Measurements from ENCODE around the gene PDCD4. TPM values are rescaled to one million over a fixed set of nuclear protein-coding genes. Genes with fewer than 3 reads are reported as not detected.

The PDCD4 gene
- total RNA-seq, 1 donor from 2014 or later: 79.9 TPM

- no peaks in the 10 kb centered on the region for H3K36me3 Mint-ChIP-seq (ENCODE audit: low read depth, unreplicated experiment)
- H3K4me1 Mint-ChIP-seq (ENCODE audit: low read depth, unreplicated experiment): peaks cover 15% of the 10 kb centered on the region
- H3K4me3 Mint-ChIP-seq (ENCODE audit: unreplicated experiment): no peak overlapping the region
- DNase-seq (ENCODE audit: low read depth): no peak
- Histone ChIP-seq H3K79me2 (ENCODE audit: insufficient read depth, low read length) (no peaks in the 10 kb centered on the region), H3K9me3 (ENCODE audit: insufficient read depth, low read depth, low read length) (no peaks in the 10 kb centered on the region), H2AFZ (ENCODE audit: low read depth, low read length) (no peak overlapping the region), H3K4me1 (ENCODE audit: insufficient read depth, low read length) (peaks cover 6% of the 10 kb centered on the region), H3K4me3 (ENCODE audit: insufficient read depth, low read depth, low read length) (no peak overlapping the region), H3K36me3 (ENCODE audit: insufficient read depth, low read length) (no peaks in the 10 kb centered on the region), H3K9ac (ENCODE audit: low read length) (no peak overlapping the region), H3K27ac (ENCODE audit: low read depth, low read length) (no peak overlapping the region), H3K27me3 (ENCODE audit: insufficient read depth, low read length) (no peaks in the 10 kb centered on the region), H3K4me2 (ENCODE audit: low read length) (no peak overlapping the region), H4K20me1 (ENCODE audit: insufficient read depth, low read length) (no peaks in the 10 kb centered on the region)
- peaks cover 3% of the 10 kb centered on the region for H3K9me3 Mint-ChIP-seq (ENCODE audit: unreplicated experiment)
- TF ChIP-seq, protein P1, sequence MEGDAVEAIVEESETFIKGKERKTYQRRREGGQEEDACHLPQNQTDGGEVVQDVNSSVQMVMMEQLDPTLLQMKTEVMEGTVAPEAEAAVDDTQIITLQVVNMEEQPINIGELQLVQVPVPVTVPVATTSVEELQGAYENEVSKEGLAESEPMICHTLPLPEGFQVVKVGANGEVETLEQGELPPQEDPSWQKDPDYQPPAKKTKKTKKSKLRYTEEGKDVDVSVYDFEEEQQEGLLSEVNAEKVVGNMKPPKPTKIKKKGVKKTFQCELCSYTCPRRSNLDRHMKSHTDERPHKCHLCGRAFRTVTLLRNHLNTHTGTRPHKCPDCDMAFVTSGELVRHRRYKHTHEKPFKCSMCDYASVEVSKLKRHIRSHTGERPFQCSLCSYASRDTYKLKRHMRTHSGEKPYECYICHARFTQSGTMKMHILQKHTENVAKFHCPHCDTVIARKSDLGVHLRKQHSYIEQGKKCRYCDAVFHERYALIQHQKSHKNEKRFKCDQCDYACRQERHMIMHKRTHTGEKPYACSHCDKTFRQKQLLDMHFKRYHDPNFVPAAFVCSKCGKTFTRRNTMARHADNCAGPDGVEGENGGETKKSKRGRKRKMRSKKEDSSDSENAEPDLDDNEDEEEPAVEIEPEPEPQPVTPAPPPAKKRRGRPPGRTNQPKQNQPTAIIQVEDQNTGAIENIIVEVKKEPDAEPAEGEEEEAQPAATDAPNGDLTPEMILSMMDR (IDR thresholded peaks at IDR 0.05; ENCODE audit: insufficient read depth, low read depth, low read length): no peak
- TF ChIP-seq EZH2 (IDR thresholded peaks at IDR 0.05; ENCODE audit: insufficient read depth, low read length): no peak
- peaks cover 2% of the 10 kb centered on the region for H3K27me3 Mint-ChIP-seq (ENCODE audit: low read depth, unreplicated experiment)
- H3K27ac Mint-ChIP-seq (ENCODE audit: unreplicated experiment): no peak overlapping the region
- FAIRE-seq: no peak
These were observed 11.0 kb upstream of the PDCD4 start for GRCh38 chr10:110860576-110861241.

DNA sequence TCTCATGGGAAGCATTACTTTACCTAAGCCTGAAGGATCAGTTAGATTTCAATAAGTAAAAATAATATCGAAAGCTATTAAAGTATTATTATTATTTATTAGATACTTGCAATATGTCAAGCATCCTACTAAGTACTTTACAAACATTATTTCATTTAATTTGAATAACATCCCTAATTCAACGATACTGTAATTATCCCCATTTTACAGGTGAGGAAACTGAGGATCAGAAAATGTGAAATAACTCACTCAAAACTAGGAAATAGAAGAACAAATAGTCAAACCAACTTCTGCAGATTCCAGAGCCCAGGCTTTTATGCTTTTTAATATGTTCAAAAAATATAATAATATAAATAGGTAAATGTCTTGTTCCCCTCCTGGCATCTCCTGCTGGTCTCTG, 10.3 kb upstream of the PDCD4 start:
- H3K9ac ChIP-seq (ENCODE audit: low read length): no peak overlapping the region
- peaks cover 19% of the 10 kb centered on the region for H3K4me1 Mint-ChIP-seq (ENCODE audit: low read depth, unreplicated experiment)
- H3K36me3 Mint-ChIP-seq (ENCODE audit: low read depth, unreplicated experiment): no peaks in the 10 kb centered on the region

More for the DNA sequence above, 10.3 kb upstream of the PDCD4 start:
- Histone ChIP-seq H3K4me3 (ENCODE audit: insufficient read depth, low read depth, low read length) (no peak overlapping the region), H3K4me2 (ENCODE audit: low read length) (no peak overlapping the region), H3K36me3 (ENCODE audit: insufficient read depth, low read length) (no peaks in the 10 kb centered on the region), H3K9me3 (ENCODE audit: insufficient read depth, low read depth, low read length) (no peaks in the 10 kb centered on the region), H3K27me3 (ENCODE audit: insufficient read depth, low read length) (no peaks in the 10 kb centered on the region), H2AFZ (ENCODE audit: low read depth, low read length) (no peak overlapping the region), H3K4me1 (ENCODE audit: insufficient read depth, low read length) (peaks cover 6% of the 10 kb centered on the region), H3K79me2 (ENCODE audit: insufficient read depth, low read length) (no peaks in the 10 kb centered on the region), H4K20me1 (ENCODE audit: insufficient read depth, low read length) (no peaks in the 10 kb centered on the region), H3K27ac (ENCODE audit: low read depth, low read length) (no peak overlapping the region)
- DNase-seq (ENCODE audit: low read depth): no peak
- Mint-ChIP-seq H3K9me3 (ENCODE audit: unreplicated experiment) (no peaks in the 10 kb centered on the region), H3K27me3 (ENCODE audit: low read depth, unreplicated experiment) (peaks cover 2% of the 10 kb centered on the region), H3K4me3 (ENCODE audit: unreplicated experiment) (no peak overlapping the region), H3K27ac (ENCODE audit: unreplicated experiment) (no peak overlapping the region)
- TF ChIP-seq, protein P1 (IDR thresholded peaks at IDR 0.05; ENCODE audit: insufficient read depth, low read depth, low read length): no peak
- FAIRE-seq: no peak

Measured in astrocyte (in vitro differentiated cells and primary cell).